IMR-90 (cell line): ENCODE data around the gene GUCY1A2.

Source experiments
- BHLHE40 ChIP-seq: fragments of 150-350 bp; IDR thresholded peaks from 2 replicates; pipeline ENCODE4 v1.6.1; 2016; ENCODE audit warnings: mild to moderate bottlenecking, low read depth, low read length
- CEBPB ChIP-seq: IDR thresholded peaks from 2 replicates; pipeline ENCODE4 v1.6.1; 2012; ENCODE audit warnings: low read depth, low read length, improper control_type of control experiment
- MAFK ChIP-seq: IDR thresholded peaks from 2 replicates; pipeline ENCODE4 v1.6.1; 2012; ENCODE audit warnings: low read depth, low read length, improper control_type of control experiment
- MAZ ChIP-seq: IDR thresholded peaks from 2 replicates; pipeline ENCODE4 v1.6.1; 2012; ENCODE audit warnings: low read depth, mild to moderate bottlenecking, low read length, improper control_type of control experiment, moderate library complexity, borderline replicate concordance
- MXI1 ChIP-seq: IDR thresholded peaks from 2 replicates; pipeline ENCODE4 v1.6.1; 2012; ENCODE audit warnings: low read depth, mild to moderate bottlenecking, low read length, moderate library complexity, borderline replicate concordance
- NFE2L2 ChIP-seq: fragments of 150-350 bp; IDR thresholded peaks from 2 replicates; pipeline ENCODE4 v1.6.1; 2016; ENCODE audit warnings: low read depth, mild to moderate bottlenecking, low read length
- POLR2A ChIP-seq: IDR thresholded peaks from 2 replicates; pipeline ENCODE4 v1.6.1; 2012; ENCODE audit warnings: mild to moderate bottlenecking, low read depth, low read length
- RAD21 ChIP-seq: IDR thresholded peaks from 2 replicates; pipeline ENCODE4 v1.6.1; 2012; ENCODE audit warnings: low read length, improper control_type of control experiment
- RCOR1 ChIP-seq: IDR thresholded peaks from 2 replicates; pipeline ENCODE4 v1.6.1; 2012; ENCODE audit warnings: mild to moderate bottlenecking, low read length, improper control_type of control experiment; ENCODE audit not compliant: insufficient replicate concordance
- TF ChIP-seq, protein P1 (sequence below): conservative IDR thresholded peaks from 2 replicates; pipeline ENCODE4 v1.5.1; 2012; ENCODE audit warnings: mild to moderate bottlenecking, low read depth, low read length, improper control_type of control experiment
- TF ChIP-seq, protein P2 (sequence below): fragments of 150-350 bp; IDR thresholded peaks from 2 replicates; pipeline ENCODE4 v1.6.1; 2017; ENCODE audit warnings: mild to moderate bottlenecking, antibody characterized with exemption, low read length, low read depth
- TF ChIP-seq, protein P3 (sequence below): fragments of 150-350 bp; IDR thresholded peaks from 2 replicates; pipeline ENCODE4 v1.6.1; 2016; ENCODE audit warnings: low read depth, mild to moderate bottlenecking, low read length, moderate library complexity, borderline replicate concordance

DNA sequence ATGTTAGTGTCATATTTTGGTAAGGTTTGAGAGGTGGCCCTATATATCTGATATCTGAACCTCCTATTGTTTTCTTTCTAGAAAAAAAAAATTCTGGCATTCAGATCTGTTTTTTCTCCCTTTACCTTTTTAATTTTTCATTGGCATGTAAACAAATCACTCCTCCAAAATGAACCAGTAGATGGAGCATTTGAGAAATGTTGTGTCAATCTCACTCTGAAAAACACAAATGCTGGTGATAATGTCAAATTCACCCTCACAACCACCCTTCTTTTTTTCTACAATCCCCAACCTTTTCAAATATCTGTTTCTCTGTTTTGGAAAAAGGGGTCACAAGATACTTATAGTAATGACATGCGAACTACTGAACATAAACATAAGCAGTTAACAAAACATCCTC lies 9.1 kb downstream of the GUCY1A2 start:
- TF ChIP-seq, protein P1, sequence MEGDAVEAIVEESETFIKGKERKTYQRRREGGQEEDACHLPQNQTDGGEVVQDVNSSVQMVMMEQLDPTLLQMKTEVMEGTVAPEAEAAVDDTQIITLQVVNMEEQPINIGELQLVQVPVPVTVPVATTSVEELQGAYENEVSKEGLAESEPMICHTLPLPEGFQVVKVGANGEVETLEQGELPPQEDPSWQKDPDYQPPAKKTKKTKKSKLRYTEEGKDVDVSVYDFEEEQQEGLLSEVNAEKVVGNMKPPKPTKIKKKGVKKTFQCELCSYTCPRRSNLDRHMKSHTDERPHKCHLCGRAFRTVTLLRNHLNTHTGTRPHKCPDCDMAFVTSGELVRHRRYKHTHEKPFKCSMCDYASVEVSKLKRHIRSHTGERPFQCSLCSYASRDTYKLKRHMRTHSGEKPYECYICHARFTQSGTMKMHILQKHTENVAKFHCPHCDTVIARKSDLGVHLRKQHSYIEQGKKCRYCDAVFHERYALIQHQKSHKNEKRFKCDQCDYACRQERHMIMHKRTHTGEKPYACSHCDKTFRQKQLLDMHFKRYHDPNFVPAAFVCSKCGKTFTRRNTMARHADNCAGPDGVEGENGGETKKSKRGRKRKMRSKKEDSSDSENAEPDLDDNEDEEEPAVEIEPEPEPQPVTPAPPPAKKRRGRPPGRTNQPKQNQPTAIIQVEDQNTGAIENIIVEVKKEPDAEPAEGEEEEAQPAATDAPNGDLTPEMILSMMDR: no peak
- TF ChIP-seq CEBPB (no peak), POLR2A (no peak), MXI1 (no peak), MAFK (no peak), MAZ (no peak), NFE2L2 (no peak), RCOR1 (no peak), BHLHE40 (no peak), RAD21 (no peak)
- TF ChIP-seq, protein P2, sequence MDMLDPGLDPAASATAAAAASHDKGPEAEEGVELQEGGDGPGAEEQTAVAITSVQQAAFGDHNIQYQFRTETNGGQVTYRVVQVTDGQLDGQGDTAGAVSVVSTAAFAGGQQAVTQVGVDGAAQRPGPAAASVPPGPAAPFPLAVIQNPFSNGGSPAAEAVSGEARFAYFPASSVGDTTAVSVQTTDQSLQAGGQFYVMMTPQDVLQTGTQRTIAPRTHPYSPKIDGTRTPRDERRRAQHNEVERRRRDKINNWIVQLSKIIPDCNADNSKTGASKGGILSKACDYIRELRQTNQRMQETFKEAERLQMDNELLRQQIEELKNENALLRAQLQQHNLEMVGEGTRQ: no peak
- TF ChIP-seq, protein P3, sequence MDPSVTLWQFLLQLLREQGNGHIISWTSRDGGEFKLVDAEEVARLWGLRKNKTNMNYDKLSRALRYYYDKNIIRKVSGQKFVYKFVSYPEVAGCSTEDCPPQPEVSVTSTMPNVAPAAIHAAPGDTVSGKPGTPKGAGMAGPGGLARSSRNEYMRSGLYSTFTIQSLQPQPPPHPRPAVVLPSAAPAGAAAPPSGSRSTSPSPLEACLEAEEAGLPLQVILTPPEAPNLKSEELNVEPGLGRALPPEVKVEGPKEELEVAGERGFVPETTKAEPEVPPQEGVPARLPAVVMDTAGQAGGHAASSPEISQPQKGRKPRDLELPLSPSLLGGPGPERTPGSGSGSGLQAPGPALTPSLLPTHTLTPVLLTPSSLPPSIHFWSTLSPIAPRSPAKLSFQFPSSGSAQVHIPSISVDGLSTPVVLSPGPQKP: no peak
